ENCODE data around the gene VLDLR.

Gene VLDLR

GRCh38 chr9:2621722-2622460 lies at the start of gene VLDLR:
Gene VLDLR (plus strand): TSS chr9:2621787. CDS start chr9:2622190, 403 bp downstream.
- H3K4me3 ChIP-seq (ENCODE audit: low read depth, low read length) = peak within 1 kb of the TSS; percentile 78
- no peak for DNase-seq (ENCODE audit: low read depth)
- TF ChIP-seq CTCF (IDR thresholded peaks at IDR 0.05; ENCODE audit: low read depth, low read length, missing control alignments) = no peak

- no peak overlapping the region for H3K4me3 ChIP-seq (ENCODE audit: low read depth, low read length)
- no peak for TF ChIP-seq CTCF (IDR thresholded peaks at IDR 0.05; ENCODE audit: low read depth, low read length, missing control alignments)
- DNase-seq (ENCODE audit: low read depth) = no peak
Measured at GRCh38 chr9:2574203-2574602, 47.4 kb upstream of the VLDLR start.

- DNase-seq (ENCODE audit: low read depth) = no peak
- TF ChIP-seq CTCF (IDR thresholded peaks at IDR 0.05; ENCODE audit: low read depth, low read length, missing control alignments) = no peak
- no peak overlapping the region for H3K4me3 ChIP-seq (ENCODE audit: low read depth, low read length)
Measured at GRCh38 chr9:2576631-2577030, 45.0 kb upstream of the VLDLR start.

- DNase-seq (ENCODE audit: low read depth) = no peak
- no peak overlapping the region for H3K4me3 ChIP-seq (ENCODE audit: low read depth, low read length)
- no peak for TF ChIP-seq CTCF (IDR thresholded peaks at IDR 0.05; ENCODE audit: low read depth, low read length, missing control alignments)
Measured at GRCh38 chr9:2583308-2584013, 38.1 kb upstream of the VLDLR start.

- no peak for TF ChIP-seq CTCF (IDR thresholded peaks at IDR 0.05; ENCODE audit: low read depth, low read length, missing control alignments)
- no peak overlapping the region for H3K4me3 ChIP-seq (ENCODE audit: low read depth, low read length)
- no peak for DNase-seq (ENCODE audit: low read depth)
Measured at GRCh38 chr9:2591967-2592366, 29.6 kb upstream of the VLDLR start.

GRCh38 chr9:2593744-2594143 lies 27.8 kb upstream of the VLDLR start:
- no peak overlapping the region for H3K4me3 ChIP-seq (ENCODE audit: low read depth, low read length)
- TF ChIP-seq CTCF (IDR thresholded peaks at IDR 0.05; ENCODE audit: low read depth, low read length, missing control alignments) = no peak
- no peak for DNase-seq (ENCODE audit: low read depth)

Measured in GM12864 (cell line).